GM10248 (cell line): ENCODE measurements around the gene FYB1.

Experiments used
- CTCF ChIA-PET: fragments of 300-600 bp; sonication (Branson Sonifier 250); formaldehyde crosslinking; extraction: SDS; loops from one replicate; lab custom pipeline; 2021; ENCODE audit warnings: antibody characterized with exemption; lab: Yijun Ruan, JAX
- POLR2A ChIA-PET: fragments of 350-650 bp; sonication (Branson Sonifier 250); formaldehyde crosslinking; extraction: SDS; loops from one replicate; lab custom pipeline; 2020; ENCODE audit warnings: antibody characterized with exemption; lab: Yijun Ruan, JAX
- DNase-seq: peaks from one replicate; pipeline ENCODE4 v3.0.0; 2012; ENCODE audit errors: extremely low spot score
- TF ChIP-seq, protein P1 (sequence below): IDR thresholded peaks from 2 replicates; pipeline ENCODE4 v1.5.1; 2012; ENCODE audit warnings: mild to moderate bottlenecking, low read depth; ENCODE audit errors: extremely low read depth, missing control alignments, control extremely low read depth

Gene FYB1

GRCh38 chr5:39231705-39232525 is 12.6 kb upstream of the FYB1 start:
- TF ChIP-seq, protein P1, sequence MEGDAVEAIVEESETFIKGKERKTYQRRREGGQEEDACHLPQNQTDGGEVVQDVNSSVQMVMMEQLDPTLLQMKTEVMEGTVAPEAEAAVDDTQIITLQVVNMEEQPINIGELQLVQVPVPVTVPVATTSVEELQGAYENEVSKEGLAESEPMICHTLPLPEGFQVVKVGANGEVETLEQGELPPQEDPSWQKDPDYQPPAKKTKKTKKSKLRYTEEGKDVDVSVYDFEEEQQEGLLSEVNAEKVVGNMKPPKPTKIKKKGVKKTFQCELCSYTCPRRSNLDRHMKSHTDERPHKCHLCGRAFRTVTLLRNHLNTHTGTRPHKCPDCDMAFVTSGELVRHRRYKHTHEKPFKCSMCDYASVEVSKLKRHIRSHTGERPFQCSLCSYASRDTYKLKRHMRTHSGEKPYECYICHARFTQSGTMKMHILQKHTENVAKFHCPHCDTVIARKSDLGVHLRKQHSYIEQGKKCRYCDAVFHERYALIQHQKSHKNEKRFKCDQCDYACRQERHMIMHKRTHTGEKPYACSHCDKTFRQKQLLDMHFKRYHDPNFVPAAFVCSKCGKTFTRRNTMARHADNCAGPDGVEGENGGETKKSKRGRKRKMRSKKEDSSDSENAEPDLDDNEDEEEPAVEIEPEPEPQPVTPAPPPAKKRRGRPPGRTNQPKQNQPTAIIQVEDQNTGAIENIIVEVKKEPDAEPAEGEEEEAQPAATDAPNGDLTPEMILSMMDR: no peak
- no peak for DNase-seq
- ChIA-PET CTCF (interaction anchor here (1.5 to 5.2 kb wide), 5 partner anchors 11 to 52 kb away, joined by 4 to 50 read pairs (median 5); partner anchors contain the start of gene FYB1), POLR2A (no interaction called here)

GRCh38 chr5:39228596-39228995 is 9.2 kb upstream of the FYB1 start:
- CTCF ChIA-PET: interaction anchor here (5.2 kb wide), 1 partner anchor 11 kb away, joined by 50 read pairs; the partner anchor contains the start of gene FYB1
- POLR2A ChIA-PET: no interaction called here
- no peak for DNase-seq
- TF ChIP-seq, protein P1: no peak

DNA sequence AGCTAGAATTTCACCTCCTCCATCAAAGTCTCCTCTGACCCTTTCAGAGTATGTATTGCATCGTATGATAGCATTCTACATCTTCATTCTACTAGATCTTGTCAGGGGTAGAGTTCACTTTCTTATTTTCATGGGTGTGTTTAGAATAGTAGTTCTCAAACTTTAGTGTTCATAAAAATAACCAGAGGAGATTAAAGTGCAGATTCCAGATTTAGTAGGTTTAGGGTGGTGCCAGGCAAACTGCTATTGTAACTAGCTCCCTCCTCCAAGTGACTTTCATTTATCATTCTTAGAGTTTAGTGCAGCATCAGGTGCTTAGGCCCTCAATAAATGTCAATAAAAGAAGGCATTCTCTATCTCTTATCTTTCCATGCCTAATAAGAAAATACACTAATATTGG is 7.2 kb upstream of the FYB1 start:
- DNase-seq: no peak
- POLR2A ChIA-PET: no interaction called here
- TF ChIP-seq, protein P1: no peak
- CTCF ChIA-PET: interaction anchor here (1.5 to 3.5 kb wide), 3 partner anchors 9 to 28 kb away, joined by 4 to 31 read pairs (median 6); no protein-coding TSS in a partner anchor

GRCh38 chr5:39226100-39226451 is 6.7 kb upstream of the FYB1 start:
- no peak for DNase-seq
- CTCF ChIA-PET: interaction anchor here (1.8 to 3.5 kb wide), 2 partner anchors 9 to 10 kb away, joined by 6 to 31 read pairs; no protein-coding TSS in a partner anchor
- POLR2A ChIA-PET: no interaction called here
- TF ChIP-seq, protein P1: no peak

DNA sequence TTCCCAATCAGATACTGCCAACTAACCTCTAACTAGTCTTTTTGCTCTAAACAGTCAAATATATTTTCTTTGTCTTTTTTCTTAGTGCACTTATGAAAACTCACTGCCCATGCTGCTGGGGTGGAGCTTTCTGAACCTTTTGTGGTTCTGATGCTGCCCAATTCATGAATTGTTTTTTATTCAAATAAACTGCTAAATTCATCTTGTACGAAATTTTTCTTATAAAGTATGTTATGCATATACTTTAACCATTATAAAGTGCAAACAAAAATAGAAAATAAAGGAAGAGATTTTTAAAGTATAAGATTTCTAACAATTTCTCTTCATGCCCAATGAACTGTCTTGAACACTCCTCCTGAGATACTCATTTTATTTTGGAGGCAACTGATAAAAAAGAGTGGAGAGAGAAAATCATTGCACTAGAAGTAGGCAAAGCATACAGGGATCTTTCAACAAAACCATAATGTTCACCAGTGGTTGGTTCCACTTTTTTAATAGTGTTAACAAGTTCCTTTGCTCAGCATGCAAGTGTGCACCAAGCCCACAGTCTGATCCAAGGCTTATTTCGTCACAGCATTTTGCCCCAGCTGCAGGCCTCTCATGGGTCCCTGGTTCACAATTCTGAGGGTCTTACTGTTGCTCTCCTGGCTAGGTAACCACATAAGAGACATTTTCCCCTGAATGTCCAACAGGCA is 6.2 kb upstream of the FYB1 start:
- POLR2A ChIA-PET: no interaction called here
- TF ChIP-seq, protein P1: no peak
- no peak for DNase-seq
- CTCF ChIA-PET: interaction anchor here (1.8 to 3.5 kb wide), 2 partner anchors 8 to 11 kb away, joined by 6 to 31 read pairs; no protein-coding TSS in a partner anchor

- CTCF ChIA-PET: interaction anchor here (1.1 kb wide), 1 partner anchor 59 kb away, joined by 3 read pairs; no protein-coding TSS in a partner anchor
- POLR2A ChIA-PET: no interaction called here
- DNase-seq: no peak
- TF ChIP-seq, protein P1: no peak
Measured at GRCh38 chr5:39224196-39224761, 4.9 kb upstream of the FYB1 start.
